ENCODE data around the gene CYP27A1.

- TF ChIP-seq POLR2AphosphoS5 (IDR thresholded peaks at IDR 0.05), result no peak
- TF ChIP-seq, protein P1, sequence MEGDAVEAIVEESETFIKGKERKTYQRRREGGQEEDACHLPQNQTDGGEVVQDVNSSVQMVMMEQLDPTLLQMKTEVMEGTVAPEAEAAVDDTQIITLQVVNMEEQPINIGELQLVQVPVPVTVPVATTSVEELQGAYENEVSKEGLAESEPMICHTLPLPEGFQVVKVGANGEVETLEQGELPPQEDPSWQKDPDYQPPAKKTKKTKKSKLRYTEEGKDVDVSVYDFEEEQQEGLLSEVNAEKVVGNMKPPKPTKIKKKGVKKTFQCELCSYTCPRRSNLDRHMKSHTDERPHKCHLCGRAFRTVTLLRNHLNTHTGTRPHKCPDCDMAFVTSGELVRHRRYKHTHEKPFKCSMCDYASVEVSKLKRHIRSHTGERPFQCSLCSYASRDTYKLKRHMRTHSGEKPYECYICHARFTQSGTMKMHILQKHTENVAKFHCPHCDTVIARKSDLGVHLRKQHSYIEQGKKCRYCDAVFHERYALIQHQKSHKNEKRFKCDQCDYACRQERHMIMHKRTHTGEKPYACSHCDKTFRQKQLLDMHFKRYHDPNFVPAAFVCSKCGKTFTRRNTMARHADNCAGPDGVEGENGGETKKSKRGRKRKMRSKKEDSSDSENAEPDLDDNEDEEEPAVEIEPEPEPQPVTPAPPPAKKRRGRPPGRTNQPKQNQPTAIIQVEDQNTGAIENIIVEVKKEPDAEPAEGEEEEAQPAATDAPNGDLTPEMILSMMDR (IDR thresholded peaks at IDR 0.05), result no peak
Measured at GRCh38 chr2:218857371-218858137, 75.6 kb downstream of the CYP27A1 start.
